Measurements from ENCODE around the gene PSMG3.
"Not testable (repeated sequence)": the region's sequence is repeated elsewhere in the genome, so short reads cannot be mapped to it uniquely, and the experiment has no call there.

Gene PSMG3

GRCh38 chr7:1583241-1583930 is 13.6 kb upstream of the PSMG3 start:
- H3K27me3 ChIP-seq (ENCODE audit: insufficient read depth, low read length); H3K9me3 ChIP-seq (ENCODE audit: low read length); H3K4me3 ChIP-seq (ENCODE audit: low read length); H3K4me1 ChIP-seq (ENCODE audit: insufficient read depth, low read length); H3K36me3 ChIP-seq (ENCODE audit: insufficient read depth, low read length); H2AFZ ChIP-seq (ENCODE audit: low read depth, low read length): not testable (repeated sequence)

GRCh38 chr7:1580422-1581030 is 10.7 kb upstream of the PSMG3 start:
- peaks cover 3% of the 10 kb centered on the region for H3K4me1 ChIP-seq (ENCODE audit: insufficient read depth, low read length)
- H3K27me3 ChIP-seq (ENCODE audit: insufficient read depth, low read length) = no peaks in the 10 kb centered on the region
- H3K4me3 ChIP-seq (ENCODE audit: low read length) = no peak overlapping the region
- no peaks in the 10 kb centered on the region for H3K36me3 ChIP-seq (ENCODE audit: insufficient read depth, low read length)
- no peaks in the 10 kb centered on the region for H3K9me3 ChIP-seq (ENCODE audit: low read length)
- H2AFZ ChIP-seq (ENCODE audit: low read depth, low read length) = no peak overlapping the region

- Histone ChIP-seq H3K4me1 (ENCODE audit: insufficient read depth, low read length) (peaks cover 3% of the 10 kb centered on the region), H3K36me3 (ENCODE audit: insufficient read depth, low read length) (no peaks in the 10 kb centered on the region), H3K4me3 (ENCODE audit: low read length) (no peak overlapping the region), H3K9me3 (ENCODE audit: low read length) (no peaks in the 10 kb centered on the region), H3K27me3 (ENCODE audit: insufficient read depth, low read length) (no peaks in the 10 kb centered on the region), H2AFZ (ENCODE audit: low read depth, low read length) (no peak overlapping the region)
These were observed 9.9 kb upstream of the PSMG3 start for GRCh38 chr7:1579481-1580421.

GRCh38 chr7:1578513-1578912 is 8.7 kb upstream of the PSMG3 start:
- Histone ChIP-seq H2AFZ (ENCODE audit: low read depth, low read length) (no peak overlapping the region), H3K4me3 (ENCODE audit: low read length) (no peak overlapping the region), H3K4me1 (ENCODE audit: insufficient read depth, low read length) (peaks cover 3% of the 10 kb centered on the region), H3K9me3 (ENCODE audit: low read length) (no peaks in the 10 kb centered on the region), H3K36me3 (ENCODE audit: insufficient read depth, low read length) (no peaks in the 10 kb centered on the region), H3K27me3 (ENCODE audit: insufficient read depth, low read length) (no peaks in the 10 kb centered on the region)

- Histone ChIP-seq H3K4me3 (ENCODE audit: low read length) (no peak overlapping the region), H3K9me3 (ENCODE audit: low read length) (no peaks in the 10 kb centered on the region), H2AFZ (ENCODE audit: low read depth, low read length) (no peak overlapping the region), H3K27me3 (ENCODE audit: insufficient read depth, low read length) (no peaks in the 10 kb centered on the region), H3K4me1 (ENCODE audit: insufficient read depth, low read length) (peaks cover 3% of the 10 kb centered on the region), H3K36me3 (ENCODE audit: insufficient read depth, low read length) (no peaks in the 10 kb centered on the region)
These were observed 6.9 kb upstream of the PSMG3 start for GRCh38 chr7:1576521-1577253.

GRCh38 chr7:1575809-1576208 is 6.0 kb upstream of the PSMG3 start:
- no peaks in the 10 kb centered on the region for H3K27me3 ChIP-seq (ENCODE audit: insufficient read depth, low read length)
- no peak overlapping the region for H3K4me3 ChIP-seq (ENCODE audit: low read length)
- no peaks in the 10 kb centered on the region for H3K9me3 ChIP-seq (ENCODE audit: low read length)
- H3K36me3 ChIP-seq (ENCODE audit: insufficient read depth, low read length) = no peaks in the 10 kb centered on the region
- H3K4me1 ChIP-seq (ENCODE audit: insufficient read depth, low read length) = peaks cover 3% of the 10 kb centered on the region
- H2AFZ ChIP-seq (ENCODE audit: low read depth, low read length) = no peak overlapping the region

GRCh38 chr7:1572111-1572822 is 2.4 kb upstream of the PSMG3 start:
- H3K9me3 ChIP-seq (ENCODE audit: low read length) = no peaks in the 10 kb centered on the region

GRCh38 chr7:1569440-1569832 is 396 bp downstream of the PSMG3 start:
- Histone ChIP-seq H3K27me3 (ENCODE audit: insufficient read depth, low read length) (no peaks in the 10 kb centered on the region), H2AFZ (ENCODE audit: low read depth, low read length) (peak overlapping the region; percentile 31), H3K4me1 (ENCODE audit: insufficient read depth, low read length) (peaks cover 21% of the 10 kb centered on the region), H3K9me3 (ENCODE audit: low read length) (no peaks in the 10 kb centered on the region), H3K36me3 (ENCODE audit: insufficient read depth, low read length) (no peaks in the 10 kb centered on the region), H3K4me3 (ENCODE audit: low read length) (peak overlapping the region; percentile 84)

More at GRCh38 chr7:1572111-1572822, 2.4 kb upstream of the PSMG3 start:
- no peaks in the 10 kb centered on the region for H3K27me3 ChIP-seq (ENCODE audit: insufficient read depth, low read length)
- H3K4me1 ChIP-seq (ENCODE audit: insufficient read depth, low read length) = peaks cover 13% of the 10 kb centered on the region
- H3K36me3 ChIP-seq (ENCODE audit: insufficient read depth, low read length) = no peaks in the 10 kb centered on the region
- H2AFZ ChIP-seq (ENCODE audit: low read depth, low read length) = no peak overlapping the region
- no peak overlapping the region for H3K4me3 ChIP-seq (ENCODE audit: low read length)

- H3K4me3 ChIP-seq (ENCODE audit: low read length) = peak overlapping the region; percentile 84
- no peaks in the 10 kb centered on the region for H3K36me3 ChIP-seq (ENCODE audit: insufficient read depth, low read length)
- peaks cover 21% of the 10 kb centered on the region for H3K4me1 ChIP-seq (ENCODE audit: insufficient read depth, low read length)
- H3K27me3 ChIP-seq (ENCODE audit: insufficient read depth, low read length) = no peaks in the 10 kb centered on the region
- H3K9me3 ChIP-seq (ENCODE audit: low read length) = no peaks in the 10 kb centered on the region
- no peak overlapping the region for H2AFZ ChIP-seq (ENCODE audit: low read depth, low read length)
These were observed 816 bp downstream of the PSMG3 start for GRCh38 chr7:1569016-1569415.

- H3K36me3 ChIP-seq (ENCODE audit: insufficient read depth, low read length) = no peaks in the 10 kb centered on the region
- H2AFZ ChIP-seq (ENCODE audit: low read depth, low read length) = no peak overlapping the region
- H3K4me1 ChIP-seq (ENCODE audit: insufficient read depth, low read length) = peaks cover 21% of the 10 kb centered on the region
- no peaks in the 10 kb centered on the region for H3K9me3 ChIP-seq (ENCODE audit: low read length)
- H3K4me3 ChIP-seq (ENCODE audit: low read length) = no peak overlapping the region
- no peaks in the 10 kb centered on the region for H3K27me3 ChIP-seq (ENCODE audit: insufficient read depth, low read length)
These were observed 1.8 kb downstream of the PSMG3 start for GRCh38 chr7:1567896-1568510.

- Histone ChIP-seq H2AFZ (ENCODE audit: low read depth, low read length) (no peak overlapping the region), H3K27me3 (ENCODE audit: insufficient read depth, low read length) (no peaks in the 10 kb centered on the region), H3K4me3 (ENCODE audit: low read length) (no peak overlapping the region), H3K36me3 (ENCODE audit: insufficient read depth, low read length) (no peaks in the 10 kb centered on the region), H3K4me1 (ENCODE audit: insufficient read depth, low read length) (peaks cover 25% of the 10 kb centered on the region), H3K9me3 (ENCODE audit: low read length) (no peaks in the 10 kb centered on the region)
These were observed 2.6 kb downstream of the PSMG3 start for GRCh38 chr7:1567049-1567771.

Measured in neuron (in vitro differentiated cells).